Loucy (cell line): ENCODE data around the gene IGSF8.
A peak's percentile ranks its signal among the peaks of the same experiment; 100 is the strongest.

Source experiments
- EZH2phosphoT487 ChIP-seq: fragments of 200-600 bp; IDR thresholded peaks from 2 replicates; pipeline ENCODE4 v1.6.1; 2018; ENCODE audit warnings: antibody characterized with exemption, mild to moderate bottlenecking, moderate library complexity, borderline replicate concordance
- TF ChIP-seq, protein P1 (sequence below): fragments of 200-600 bp; sonication (generic); conservative IDR thresholded peaks from 2 replicates; pipeline ENCODE4 v1.5.1; 2014; ENCODE audit warnings: mild to moderate bottlenecking, antibody characterized with exemption, low read length

DNA sequence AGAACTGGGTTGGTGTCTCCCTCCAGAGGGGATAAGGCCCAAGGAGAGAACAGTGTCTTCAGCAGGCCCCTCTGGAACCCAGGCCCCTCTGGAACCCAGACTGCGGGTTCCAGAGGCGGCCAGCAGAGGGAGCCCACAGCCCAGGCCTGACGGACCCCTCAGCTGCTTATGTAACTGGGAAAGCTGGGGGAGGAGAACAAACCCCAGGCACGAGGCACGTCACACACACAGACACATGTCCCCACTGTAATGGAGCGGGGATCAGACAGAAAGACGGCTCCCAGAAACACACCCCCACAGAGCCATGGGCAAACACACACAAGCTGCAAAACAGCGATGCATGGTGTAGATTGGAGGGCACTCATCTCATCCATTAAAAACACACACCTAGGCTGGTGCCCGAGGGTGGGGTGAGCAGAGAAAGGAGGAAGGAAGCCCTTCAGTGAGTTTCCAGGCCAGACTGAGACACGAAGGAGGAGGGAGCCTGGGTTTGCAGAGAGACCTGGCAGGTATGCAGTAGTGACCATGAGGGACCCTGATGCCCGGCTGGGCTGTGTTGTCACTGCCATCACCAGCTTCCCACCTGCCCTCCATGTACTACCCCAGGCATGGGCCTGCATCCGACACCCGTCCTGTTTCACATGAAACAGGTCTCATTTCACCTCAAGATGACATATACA lies 2.8 kb upstream of the IGSF8 start:
- TF ChIP-seq, protein P1, sequence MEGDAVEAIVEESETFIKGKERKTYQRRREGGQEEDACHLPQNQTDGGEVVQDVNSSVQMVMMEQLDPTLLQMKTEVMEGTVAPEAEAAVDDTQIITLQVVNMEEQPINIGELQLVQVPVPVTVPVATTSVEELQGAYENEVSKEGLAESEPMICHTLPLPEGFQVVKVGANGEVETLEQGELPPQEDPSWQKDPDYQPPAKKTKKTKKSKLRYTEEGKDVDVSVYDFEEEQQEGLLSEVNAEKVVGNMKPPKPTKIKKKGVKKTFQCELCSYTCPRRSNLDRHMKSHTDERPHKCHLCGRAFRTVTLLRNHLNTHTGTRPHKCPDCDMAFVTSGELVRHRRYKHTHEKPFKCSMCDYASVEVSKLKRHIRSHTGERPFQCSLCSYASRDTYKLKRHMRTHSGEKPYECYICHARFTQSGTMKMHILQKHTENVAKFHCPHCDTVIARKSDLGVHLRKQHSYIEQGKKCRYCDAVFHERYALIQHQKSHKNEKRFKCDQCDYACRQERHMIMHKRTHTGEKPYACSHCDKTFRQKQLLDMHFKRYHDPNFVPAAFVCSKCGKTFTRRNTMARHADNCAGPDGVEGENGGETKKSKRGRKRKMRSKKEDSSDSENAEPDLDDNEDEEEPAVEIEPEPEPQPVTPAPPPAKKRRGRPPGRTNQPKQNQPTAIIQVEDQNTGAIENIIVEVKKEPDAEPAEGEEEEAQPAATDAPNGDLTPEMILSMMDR = peak; percentile 93
- TF ChIP-seq EZH2phosphoT487 = no peak
